ENCODE data around the gene PLXDC2. TPM values are rescaled to one million over a fixed set of nuclear protein-coding genes. Genes with fewer than 3 reads are reported as not detected.

Gene PLXDC2
- total and polyA plus RNA-seq, 2 experiments from 2014 or later = 39.9 to 52.2 TPM

DNA sequence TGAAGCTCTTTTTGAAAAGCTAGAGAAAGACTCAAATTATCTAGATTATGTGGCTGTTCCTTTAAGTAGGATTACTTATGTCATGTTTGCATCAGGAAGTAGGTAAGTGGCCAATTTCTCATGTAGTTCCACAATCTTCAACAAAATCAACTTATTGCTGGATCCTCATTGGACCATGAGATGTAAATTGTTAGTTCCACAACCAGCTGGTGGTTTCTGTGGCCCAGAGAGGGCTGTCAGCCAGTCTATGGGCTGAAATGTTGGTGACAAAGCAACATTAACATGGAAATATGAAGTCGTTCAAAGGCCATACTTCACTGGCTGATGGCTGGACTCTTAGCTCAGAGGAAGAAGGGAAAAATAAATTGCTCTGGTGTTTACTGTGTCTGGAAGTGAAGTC, 157.9 kb downstream of the PLXDC2 start:
- WGBS (ENCODE audit: low lambda C conversion rate, missing lambda C conversion rate) = 90% methylated on average over 1 of the region's 1 CpG
- Histone ChIP-seq H3K9me3 (ENCODE audit: low read depth) (no peaks in the 10 kb centered on the region), H4K20me1 (ENCODE audit: insufficient read depth, poor library complexity, severe bottlenecking) (no peaks in the 10 kb centered on the region), H3K27ac (no peak overlapping the region), H2AFZ (no peak overlapping the region), H3K27me3 (no peaks in the 10 kb centered on the region), H3K4me2 (no peak overlapping the region), H3K36me3 (replicated peaks; ENCODE audit: insufficient read depth, low read depth) (no peaks in the 10 kb centered on the region), H3K9me2 (replicated peaks; ENCODE audit: insufficient read depth) (no peaks in the 10 kb centered on the region), H3K4me3 (no peak overlapping the region), H3K79me2 (no peaks in the 10 kb centered on the region), H3K4me1 (ENCODE audit: insufficient read depth) (no peaks in the 10 kb centered on the region)
- TF ChIP-seq EZH2phosphoT487 (IDR thresholded peaks at IDR 0.05; ENCODE audit: low read depth, severe bottlenecking, unreplicated experiment) (no peak), EZH2 (IDR thresholded peaks at IDR 0.05; ENCODE audit: borderline replicate concordance) (no peak)
- TF ChIP-seq, protein P1, sequence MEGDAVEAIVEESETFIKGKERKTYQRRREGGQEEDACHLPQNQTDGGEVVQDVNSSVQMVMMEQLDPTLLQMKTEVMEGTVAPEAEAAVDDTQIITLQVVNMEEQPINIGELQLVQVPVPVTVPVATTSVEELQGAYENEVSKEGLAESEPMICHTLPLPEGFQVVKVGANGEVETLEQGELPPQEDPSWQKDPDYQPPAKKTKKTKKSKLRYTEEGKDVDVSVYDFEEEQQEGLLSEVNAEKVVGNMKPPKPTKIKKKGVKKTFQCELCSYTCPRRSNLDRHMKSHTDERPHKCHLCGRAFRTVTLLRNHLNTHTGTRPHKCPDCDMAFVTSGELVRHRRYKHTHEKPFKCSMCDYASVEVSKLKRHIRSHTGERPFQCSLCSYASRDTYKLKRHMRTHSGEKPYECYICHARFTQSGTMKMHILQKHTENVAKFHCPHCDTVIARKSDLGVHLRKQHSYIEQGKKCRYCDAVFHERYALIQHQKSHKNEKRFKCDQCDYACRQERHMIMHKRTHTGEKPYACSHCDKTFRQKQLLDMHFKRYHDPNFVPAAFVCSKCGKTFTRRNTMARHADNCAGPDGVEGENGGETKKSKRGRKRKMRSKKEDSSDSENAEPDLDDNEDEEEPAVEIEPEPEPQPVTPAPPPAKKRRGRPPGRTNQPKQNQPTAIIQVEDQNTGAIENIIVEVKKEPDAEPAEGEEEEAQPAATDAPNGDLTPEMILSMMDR (IDR thresholded peaks at IDR 0.05; ENCODE audit: poor library complexity) = no peak
- no peak for DNase-seq (ENCODE audit: low spot score)

GRCh38 chr10:19974554-19974953, 158.3 kb downstream of the PLXDC2 start:
- TF ChIP-seq, protein P1 (IDR thresholded peaks at IDR 0.05; ENCODE audit: poor library complexity) = no peak
- TF ChIP-seq EZH2phosphoT487 (IDR thresholded peaks at IDR 0.05; ENCODE audit: low read depth, severe bottlenecking, unreplicated experiment) (no peak), EZH2 (IDR thresholded peaks at IDR 0.05; ENCODE audit: borderline replicate concordance) (no peak)
- Histone ChIP-seq H3K27me3 (no peaks in the 10 kb centered on the region), H4K20me1 (ENCODE audit: insufficient read depth, poor library complexity, severe bottlenecking) (no peaks in the 10 kb centered on the region), H3K4me2 (no peak overlapping the region), H2AFZ (no peak overlapping the region), H3K9me3 (ENCODE audit: low read depth) (no peaks in the 10 kb centered on the region), H3K36me3 (replicated peaks; ENCODE audit: insufficient read depth, low read depth) (no peaks in the 10 kb centered on the region), H3K4me1 (ENCODE audit: insufficient read depth) (no peaks in the 10 kb centered on the region), H3K9me2 (replicated peaks; ENCODE audit: insufficient read depth) (no peaks in the 10 kb centered on the region), H3K79me2 (no peaks in the 10 kb centered on the region), H3K27ac (no peak overlapping the region), H3K4me3 (no peak overlapping the region)
- 90% methylated on average over 2 of the region's 2 CpGs for WGBS (ENCODE audit: low lambda C conversion rate, missing lambda C conversion rate)
- no peak for DNase-seq (ENCODE audit: low spot score)

GRCh38 chr10:19977097-19977521, 160.9 kb downstream of the PLXDC2 start:
- Histone ChIP-seq H3K4me1 (ENCODE audit: insufficient read depth) (no peaks in the 10 kb centered on the region), H3K36me3 (replicated peaks; ENCODE audit: insufficient read depth, low read depth) (no peaks in the 10 kb centered on the region), H2AFZ (no peak overlapping the region), H3K9me2 (replicated peaks; ENCODE audit: insufficient read depth) (no peaks in the 10 kb centered on the region), H3K27me3 (no peaks in the 10 kb centered on the region), H3K4me2 (no peak overlapping the region), H3K4me3 (no peak overlapping the region), H4K20me1 (ENCODE audit: insufficient read depth, poor library complexity, severe bottlenecking) (no peaks in the 10 kb centered on the region), H3K79me2 (no peaks in the 10 kb centered on the region), H3K27ac (no peak overlapping the region), H3K9me3 (ENCODE audit: low read depth) (no peaks in the 10 kb centered on the region)
- TF ChIP-seq, protein P1 (IDR thresholded peaks at IDR 0.05; ENCODE audit: poor library complexity) = no peak
- DNase-seq (ENCODE audit: low spot score) = no peak
- whole genome bisulfite sequencing (ENCODE audit: low lambda C conversion rate, missing lambda C conversion rate) = 75% methylated on average over 3 of the region's 3 CpGs

- no peak overlapping the region for H3K4me3 ChIP-seq
- no peaks in the 10 kb centered on the region for H3K9me2 ChIP-seq (replicated peaks; ENCODE audit: insufficient read depth)
- no peak for TF ChIP-seq EZH2phosphoT487 (IDR thresholded peaks at IDR 0.05; ENCODE audit: low read depth, severe bottlenecking, unreplicated experiment)
- TF ChIP-seq EZH2 (IDR thresholded peaks at IDR 0.05; ENCODE audit: borderline replicate concordance) = no peak
- TF ChIP-seq, protein P1 (IDR thresholded peaks at IDR 0.05; ENCODE audit: poor library complexity) = no peak
- H3K4me2 ChIP-seq = no peak overlapping the region
- no peaks in the 10 kb centered on the region for H3K36me3 ChIP-seq (replicated peaks; ENCODE audit: insufficient read depth, low read depth)
- H2AFZ ChIP-seq = no peak overlapping the region
- H3K9me3 ChIP-seq (ENCODE audit: low read depth) = no peaks in the 10 kb centered on the region
- 84% methylated on average over 6 of the region's 6 CpGs for WGBS (ENCODE audit: low lambda C conversion rate, missing lambda C conversion rate)
- H3K27me3 ChIP-seq = no peaks in the 10 kb centered on the region
- H3K4me1 ChIP-seq (ENCODE audit: insufficient read depth) = no peaks in the 10 kb centered on the region
- DNase-seq (ENCODE audit: low spot score) = no peak
- no peaks in the 10 kb centered on the region for H3K79me2 ChIP-seq
- no peaks in the 10 kb centered on the region for H4K20me1 ChIP-seq (ENCODE audit: insufficient read depth, poor library complexity, severe bottlenecking)
- H3K27ac ChIP-seq = no peak overlapping the region
Observed at GRCh38 chr10:19979628-19980027, 163.4 kb downstream of the PLXDC2 start.

All from hepatocyte (in vitro differentiated cells).